ENCODE measurements around the gene COL24A1.
"Not testable (repeated sequence)": the region's sequence is repeated elsewhere in the genome, so short reads cannot be mapped to it uniquely, and the experiment has no call there.

Gene COL24A1

GRCh38 chr1:85818371-85818770 is 338.2 kb downstream of the COL24A1 start:
- Mint-ChIP-seq H3K9me3 (ENCODE audit: low read depth) (no peaks in the 10 kb centered on the region), H3K4me1 (ENCODE audit: low read depth) (no peaks in the 10 kb centered on the region), H3K36me3 (no peaks in the 10 kb centered on the region), H3K27ac (no peak overlapping the region), H3K27me3 (no peaks in the 10 kb centered on the region), H3K4me3 (no peak overlapping the region)

- H3K4me3 Mint-ChIP-seq, result no peak overlapping the region
- no peaks in the 10 kb centered on the region for H3K36me3 Mint-ChIP-seq
- H3K4me1 Mint-ChIP-seq (ENCODE audit: low read depth), result no peaks in the 10 kb centered on the region
- no peaks in the 10 kb centered on the region for H3K27me3 Mint-ChIP-seq
- no peak overlapping the region for H3K27ac Mint-ChIP-seq
- H3K9me3 Mint-ChIP-seq (ENCODE audit: low read depth), result no peaks in the 10 kb centered on the region
Observed at GRCh38 chr1:85816606-85817005, 340.0 kb downstream of the COL24A1 start.

GRCh38 chr1:85815906-85816305 is 340.7 kb downstream of the COL24A1 start:
- H3K4me1 Mint-ChIP-seq (ENCODE audit: low read depth), result no peaks in the 10 kb centered on the region
- H3K4me3 Mint-ChIP-seq, result no peak overlapping the region
- H3K27me3 Mint-ChIP-seq, result no peaks in the 10 kb centered on the region
- no peaks in the 10 kb centered on the region for H3K9me3 Mint-ChIP-seq (ENCODE audit: low read depth)
- H3K36me3 Mint-ChIP-seq, result no peaks in the 10 kb centered on the region
- no peak overlapping the region for H3K27ac Mint-ChIP-seq

- no peak overlapping the region for H3K27ac Mint-ChIP-seq
- H3K4me3 Mint-ChIP-seq, result no peak overlapping the region
- H3K27me3 Mint-ChIP-seq, result peaks cover 4% of the 10 kb centered on the region
- no peaks in the 10 kb centered on the region for H3K36me3 Mint-ChIP-seq
- no peaks in the 10 kb centered on the region for H3K9me3 Mint-ChIP-seq (ENCODE audit: low read depth)
- no peaks in the 10 kb centered on the region for H3K4me1 Mint-ChIP-seq (ENCODE audit: low read depth)
Observed at GRCh38 chr1:85806236-85806965, 350.2 kb downstream of the COL24A1 start.

GRCh38 chr1:85801520-85801919 is 355.1 kb downstream of the COL24A1 start:
- H3K4me3 Mint-ChIP-seq, result no peak overlapping the region
- no peaks in the 10 kb centered on the region for H3K36me3 Mint-ChIP-seq
- H3K4me1 Mint-ChIP-seq (ENCODE audit: low read depth), result no peaks in the 10 kb centered on the region
- peaks cover 4% of the 10 kb centered on the region for H3K27me3 Mint-ChIP-seq
- H3K9me3 Mint-ChIP-seq (ENCODE audit: low read depth), result no peaks in the 10 kb centered on the region
- H3K27ac Mint-ChIP-seq, result no peak overlapping the region

- Mint-ChIP-seq H3K9me3 (ENCODE audit: low read depth) (no peaks in the 10 kb centered on the region), H3K4me3 (no peak overlapping the region), H3K4me1 (ENCODE audit: low read depth) (no peaks in the 10 kb centered on the region), H3K36me3 (no peaks in the 10 kb centered on the region), H3K27ac (no peak overlapping the region), H3K27me3 (peaks cover 4% of the 10 kb centered on the region)
Observed at GRCh38 chr1:85799737-85800136, 356.8 kb downstream of the COL24A1 start.

GRCh38 chr1:85798419-85798818 is 358.2 kb downstream of the COL24A1 start:
- no peak overlapping the region for H3K27ac Mint-ChIP-seq
- no peaks in the 10 kb centered on the region for H3K4me1 Mint-ChIP-seq (ENCODE audit: low read depth)
- no peak overlapping the region for H3K4me3 Mint-ChIP-seq
- H3K36me3 Mint-ChIP-seq, result no peaks in the 10 kb centered on the region
- no peaks in the 10 kb centered on the region for H3K9me3 Mint-ChIP-seq (ENCODE audit: low read depth)
- peaks cover 4% of the 10 kb centered on the region for H3K27me3 Mint-ChIP-seq

- not testable (repeated sequence) for H3K4me1 Mint-ChIP-seq (ENCODE audit: low read depth); H3K27me3 Mint-ChIP-seq; H3K36me3 Mint-ChIP-seq; H3K27ac Mint-ChIP-seq; H3K9me3 Mint-ChIP-seq (ENCODE audit: low read depth); H3K4me3 Mint-ChIP-seq
Observed at GRCh38 chr1:85777021-85777420, 379.6 kb downstream of the COL24A1 start.

- H3K9me3 Mint-ChIP-seq (ENCODE audit: low read depth), result no peaks in the 10 kb centered on the region
- no peaks in the 10 kb centered on the region for H3K4me1 Mint-ChIP-seq (ENCODE audit: low read depth)
- no peak overlapping the region for H3K4me3 Mint-ChIP-seq
- H3K27me3 Mint-ChIP-seq, result no peaks in the 10 kb centered on the region
- H3K27ac Mint-ChIP-seq, result no peak overlapping the region
- H3K36me3 Mint-ChIP-seq, result no peaks in the 10 kb centered on the region
Observed at GRCh38 chr1:85762804-85763203, 393.8 kb downstream of the COL24A1 start.

GRCh38 chr1:85756864-85757263 is 399.7 kb downstream of the COL24A1 start:
- no peaks in the 10 kb centered on the region for H3K4me1 Mint-ChIP-seq (ENCODE audit: low read depth)
- H3K36me3 Mint-ChIP-seq, result no peaks in the 10 kb centered on the region
- H3K9me3 Mint-ChIP-seq (ENCODE audit: low read depth), result no peaks in the 10 kb centered on the region
- H3K4me3 Mint-ChIP-seq, result no peak overlapping the region
- H3K27ac Mint-ChIP-seq, result no peak overlapping the region
- no peaks in the 10 kb centered on the region for H3K27me3 Mint-ChIP-seq

- Mint-ChIP-seq H3K27ac (no peak overlapping the region), H3K9me3 (ENCODE audit: low read depth) (no peaks in the 10 kb centered on the region), H3K36me3 (no peaks in the 10 kb centered on the region), H3K4me1 (ENCODE audit: low read depth) (no peaks in the 10 kb centered on the region), H3K4me3 (no peak overlapping the region), H3K27me3 (peaks cover 5% of the 10 kb centered on the region)
Observed at GRCh38 chr1:85748120-85748519, 408.5 kb downstream of the COL24A1 start.

GRCh38 chr1:85746777-85747176 is 409.8 kb downstream of the COL24A1 start:
- H3K4me3 Mint-ChIP-seq, result no peak overlapping the region
- H3K36me3 Mint-ChIP-seq, result no peaks in the 10 kb centered on the region
- no peaks in the 10 kb centered on the region for H3K9me3 Mint-ChIP-seq (ENCODE audit: low read depth)
- H3K4me1 Mint-ChIP-seq (ENCODE audit: low read depth), result no peaks in the 10 kb centered on the region
- peaks cover 6% of the 10 kb centered on the region for H3K27me3 Mint-ChIP-seq
- H3K27ac Mint-ChIP-seq, result no peak overlapping the region

- H3K27ac Mint-ChIP-seq, result no peak overlapping the region
- no peak overlapping the region for H3K4me3 Mint-ChIP-seq
- H3K36me3 Mint-ChIP-seq, result no peaks in the 10 kb centered on the region
- H3K4me1 Mint-ChIP-seq (ENCODE audit: low read depth), result no peaks in the 10 kb centered on the region
- peaks cover 6% of the 10 kb centered on the region for H3K27me3 Mint-ChIP-seq
- no peaks in the 10 kb centered on the region for H3K9me3 Mint-ChIP-seq (ENCODE audit: low read depth)
Observed at GRCh38 chr1:85743814-85744213, 412.8 kb downstream of the COL24A1 start.

- H3K4me1 Mint-ChIP-seq (ENCODE audit: low read depth), result no peaks in the 10 kb centered on the region
- H3K9me3 Mint-ChIP-seq (ENCODE audit: low read depth), result no peaks in the 10 kb centered on the region
- H3K4me3 Mint-ChIP-seq, result no peak overlapping the region
- H3K27me3 Mint-ChIP-seq, result peaks cover 2% of the 10 kb centered on the region
- H3K36me3 Mint-ChIP-seq, result no peaks in the 10 kb centered on the region
- no peak overlapping the region for H3K27ac Mint-ChIP-seq
Observed at GRCh38 chr1:85734931-85735330, 421.6 kb downstream of the COL24A1 start.

GRCh38 chr1:85718678-85719340 is 437.8 kb downstream of the COL24A1 start:
- Mint-ChIP-seq H3K27me3 (peaks cover 2% of the 10 kb centered on the region), H3K36me3 (peaks cover 7% of the 10 kb centered on the region), H3K4me1 (ENCODE audit: low read depth) (no peaks in the 10 kb centered on the region), H3K27ac (no peak overlapping the region), H3K9me3 (ENCODE audit: low read depth) (peaks cover 16% of the 10 kb centered on the region), H3K4me3 (no peak overlapping the region)
